ENCODE data around the gene CHRD. TPM values are rescaled to one million over a fixed set of nuclear protein-coding genes. Genes with fewer than 3 reads are reported as not detected.

The CHRD gene
- total RNA-seq, 1 experiment from 2014 or later = 9.0 TPM

DNA sequence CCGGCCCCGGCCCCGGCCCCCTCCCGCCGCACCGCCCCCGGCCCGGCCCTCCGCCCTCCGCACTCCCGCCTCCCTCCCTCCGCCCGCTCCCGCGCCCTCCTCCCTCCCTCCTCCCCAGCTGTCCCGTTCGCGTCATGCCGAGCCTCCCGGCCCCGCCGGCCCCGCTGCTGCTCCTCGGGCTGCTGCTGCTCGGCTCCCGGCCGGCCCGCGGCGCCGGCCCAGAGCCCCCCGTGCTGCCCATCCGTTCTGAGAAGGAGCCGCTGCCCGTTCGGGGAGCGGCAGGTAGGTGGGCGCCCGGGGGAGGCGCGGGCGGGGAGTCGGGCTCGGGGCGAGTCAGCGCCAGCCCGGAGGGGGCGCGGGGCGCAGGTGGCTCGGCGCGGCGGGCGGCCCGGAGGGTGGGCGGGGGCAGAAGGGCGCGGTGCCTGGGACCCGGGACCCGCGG, 352 bp downstream of the CHRD start:
- DNase-seq = peak; percentile 70 to 73
- Histone ChIP-seq H3K27ac (no peak overlapping the region), H3K27me3 (no peaks in the 10 kb centered on the region), H3K36me3 (no peaks in the 10 kb centered on the region), H3K4me3 (peak overlapping the region; percentile 70), H3K4me1 (peaks cover 14% of the 10 kb centered on the region), H3K9me3 (replicated peaks) (no peaks in the 10 kb centered on the region)

GRCh38 chr3:184380627-184381260, 890 bp downstream of the CHRD start:
- no peaks in the 10 kb centered on the region for H3K27me3 ChIP-seq
- DNase-seq = peak in 1 of 2 experiments; percentile 31
- H3K4me1 ChIP-seq = peaks cover 14% of the 10 kb centered on the region
- H3K9me3 ChIP-seq (replicated peaks) = no peaks in the 10 kb centered on the region
- H3K36me3 ChIP-seq = no peaks in the 10 kb centered on the region
- no peak overlapping the region for H3K27ac ChIP-seq
- H3K4me3 ChIP-seq = peak overlapping the region; percentile 70

GRCh38 chr3:184381261-184382224, 1.7 kb downstream of the CHRD start:
- H3K27ac ChIP-seq = no peak overlapping the region
- H3K36me3 ChIP-seq = no peaks in the 10 kb centered on the region
- no peaks in the 10 kb centered on the region for H3K9me3 ChIP-seq (replicated peaks)
- H3K27me3 ChIP-seq = no peaks in the 10 kb centered on the region
- no peak for DNase-seq
- no peak overlapping the region for H3K4me3 ChIP-seq
- peaks cover 14% of the 10 kb centered on the region for H3K4me1 ChIP-seq

GRCh38 chr3:184382326-184383032, 2.6 kb downstream of the CHRD start:
- no peaks in the 10 kb centered on the region for H3K9me3 ChIP-seq (replicated peaks)
- H3K4me1 ChIP-seq = peaks cover 14% of the 10 kb centered on the region
- no peak for DNase-seq
- H3K36me3 ChIP-seq = no peaks in the 10 kb centered on the region
- no peak overlapping the region for H3K4me3 ChIP-seq
- H3K27me3 ChIP-seq = no peaks in the 10 kb centered on the region
- no peak overlapping the region for H3K27ac ChIP-seq

- peaks cover 13% of the 10 kb centered on the region for H3K4me1 ChIP-seq
- no peak overlapping the region for H3K27ac ChIP-seq
- H3K36me3 ChIP-seq = no peaks in the 10 kb centered on the region
- no peak overlapping the region for H3K4me3 ChIP-seq
- H3K27me3 ChIP-seq = no peaks in the 10 kb centered on the region
- H3K9me3 ChIP-seq (replicated peaks) = no peaks in the 10 kb centered on the region
- DNase-seq = no peak
These were observed 3.3 kb downstream of the CHRD start for GRCh38 chr3:184383033-184383740.

DNA sequence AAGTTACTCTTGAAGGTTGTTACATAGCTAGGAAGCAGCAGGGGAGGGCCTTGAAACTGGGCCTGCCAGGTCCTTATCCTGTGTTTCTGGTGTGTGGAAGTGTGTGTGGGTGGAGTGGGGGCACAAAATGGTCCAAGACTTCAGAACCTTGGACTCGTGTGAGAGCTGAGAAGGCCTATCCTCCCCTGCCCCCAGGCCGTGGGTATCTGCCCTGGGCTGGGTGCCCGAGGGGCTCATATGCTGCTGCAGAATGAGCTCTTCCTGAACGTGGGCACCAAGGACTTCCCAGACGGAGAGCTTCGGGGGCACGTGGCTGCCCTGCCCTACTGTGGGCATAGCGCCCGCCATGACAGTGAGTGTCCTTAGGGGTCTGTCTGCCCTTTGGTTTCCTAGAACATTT, 4.5 kb downstream of the CHRD start:
- DNase-seq = no peak
- H3K4me3 ChIP-seq = no peak overlapping the region
- no peaks in the 10 kb centered on the region for H3K9me3 ChIP-seq (replicated peaks)
- H3K27ac ChIP-seq = no peak overlapping the region
- no peaks in the 10 kb centered on the region for H3K27me3 ChIP-seq
- H3K4me1 ChIP-seq = peaks cover 1% of the 10 kb centered on the region
- no peaks in the 10 kb centered on the region for H3K36me3 ChIP-seq

GRCh38 chr3:184384856-184385422, 5.1 kb downstream of the CHRD start:
- H3K4me1 ChIP-seq = no peaks in the 10 kb centered on the region
- H3K27me3 ChIP-seq = no peaks in the 10 kb centered on the region
- H3K36me3 ChIP-seq = no peaks in the 10 kb centered on the region
- DNase-seq = no peak
- H3K4me3 ChIP-seq = no peak overlapping the region
- H3K27ac ChIP-seq = no peak overlapping the region
- no peaks in the 10 kb centered on the region for H3K9me3 ChIP-seq (replicated peaks)

DNA sequence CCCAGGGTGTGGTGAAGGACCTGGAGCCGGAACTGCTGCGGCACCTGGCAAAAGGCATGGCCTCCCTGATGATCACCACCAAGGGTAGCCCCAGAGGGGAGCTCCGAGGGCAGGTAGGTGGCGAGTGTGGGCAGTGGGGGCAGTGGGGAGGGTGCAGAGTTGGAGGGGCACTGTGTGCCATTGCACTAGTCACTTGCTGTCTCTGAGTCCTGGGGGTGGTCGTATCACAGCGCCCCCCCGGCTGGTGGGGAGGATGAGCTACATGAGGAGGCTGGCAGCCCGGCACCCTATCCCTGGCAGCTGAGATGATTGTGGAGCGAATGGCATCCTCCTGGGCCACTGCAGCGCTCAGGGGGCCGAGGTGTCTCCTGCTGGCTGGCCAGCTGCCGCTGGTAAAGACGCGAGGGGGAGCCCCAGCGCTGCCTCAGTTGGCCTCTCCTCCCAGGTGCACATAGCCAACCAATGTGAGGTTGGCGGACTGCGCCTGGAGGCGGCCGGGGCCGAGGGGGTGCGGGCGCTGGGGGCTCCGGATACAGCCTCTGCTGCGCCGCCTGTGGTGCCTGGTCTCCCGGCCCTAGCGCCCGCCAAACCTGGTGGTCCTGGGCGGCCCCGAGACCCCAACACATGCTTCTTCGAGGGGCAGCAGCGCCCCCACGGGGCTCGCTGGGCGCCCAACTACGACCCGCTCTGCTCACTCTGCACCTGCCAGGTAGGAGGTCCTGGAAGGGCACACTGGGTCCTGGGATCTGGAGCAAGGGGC, 6.4 kb downstream of the CHRD start:
- no peak for DNase-seq
- H3K9me3 ChIP-seq (replicated peaks) = no peaks in the 10 kb centered on the region
- H3K4me3 ChIP-seq = no peak overlapping the region
- no peaks in the 10 kb centered on the region for H3K27me3 ChIP-seq
- no peaks in the 10 kb centered on the region for H3K36me3 ChIP-seq
- H3K27ac ChIP-seq = no peak overlapping the region
- no peaks in the 10 kb centered on the region for H3K4me1 ChIP-seq

- Histone ChIP-seq H3K27me3 (no peaks in the 10 kb centered on the region), H3K27ac (no peak overlapping the region), H3K36me3 (no peaks in the 10 kb centered on the region), H3K4me1 (no peaks in the 10 kb centered on the region), H3K4me3 (no peak overlapping the region), H3K9me3 (replicated peaks) (no peaks in the 10 kb centered on the region)
- no peak for DNase-seq
These were observed 7.4 kb downstream of the CHRD start for GRCh38 chr3:184387174-184387714.

GRCh38 chr3:184388164-184388935, 8.5 kb downstream of the CHRD start:
- Histone ChIP-seq H3K27ac (no peak overlapping the region), H3K4me1 (no peaks in the 10 kb centered on the region), H3K27me3 (no peaks in the 10 kb centered on the region), H3K9me3 (replicated peaks) (no peaks in the 10 kb centered on the region), H3K36me3 (no peaks in the 10 kb centered on the region), H3K4me3 (no peak overlapping the region)
- DNase-seq = no peak

GRCh38 chr3:184388936-184389230, 9.0 kb downstream of the CHRD start:
- H3K4me1 ChIP-seq = no peaks in the 10 kb centered on the region

GRCh38 chr3:184389384-184389783, 9.5 kb downstream of the CHRD start:
- H3K27me3 ChIP-seq = no peaks in the 10 kb centered on the region
- DNase-seq = no peak

More at GRCh38 chr3:184388936-184389230, 9.0 kb downstream of the CHRD start:
- no peaks in the 10 kb centered on the region for H3K36me3 ChIP-seq
- no peak overlapping the region for H3K27ac ChIP-seq
- H3K4me3 ChIP-seq = no peak overlapping the region
- H3K27me3 ChIP-seq = no peaks in the 10 kb centered on the region
- no peaks in the 10 kb centered on the region for H3K9me3 ChIP-seq (replicated peaks)
- no peak for DNase-seq

GRCh38 chr3:184389935-184390528, 10.2 kb downstream of the CHRD start:
- no peak overlapping the region for H3K27ac ChIP-seq
- no peak for DNase-seq
- no peaks in the 10 kb centered on the region for H3K9me3 ChIP-seq (replicated peaks)
- H3K36me3 ChIP-seq = no peaks in the 10 kb centered on the region
- H3K4me3 ChIP-seq = no peak overlapping the region
- peaks cover 4% of the 10 kb centered on the region for H3K4me1 ChIP-seq
- H3K27me3 ChIP-seq = no peaks in the 10 kb centered on the region

More at GRCh38 chr3:184389384-184389783, 9.5 kb downstream of the CHRD start:
- Histone ChIP-seq H3K36me3 (no peaks in the 10 kb centered on the region), H3K4me1 (no peaks in the 10 kb centered on the region), H3K9me3 (replicated peaks) (no peaks in the 10 kb centered on the region), H3K4me3 (no peak overlapping the region), H3K27ac (no peak overlapping the region)
